ENCODE data around the gene KDM2B.

- TF ChIP-seq, protein P1, sequence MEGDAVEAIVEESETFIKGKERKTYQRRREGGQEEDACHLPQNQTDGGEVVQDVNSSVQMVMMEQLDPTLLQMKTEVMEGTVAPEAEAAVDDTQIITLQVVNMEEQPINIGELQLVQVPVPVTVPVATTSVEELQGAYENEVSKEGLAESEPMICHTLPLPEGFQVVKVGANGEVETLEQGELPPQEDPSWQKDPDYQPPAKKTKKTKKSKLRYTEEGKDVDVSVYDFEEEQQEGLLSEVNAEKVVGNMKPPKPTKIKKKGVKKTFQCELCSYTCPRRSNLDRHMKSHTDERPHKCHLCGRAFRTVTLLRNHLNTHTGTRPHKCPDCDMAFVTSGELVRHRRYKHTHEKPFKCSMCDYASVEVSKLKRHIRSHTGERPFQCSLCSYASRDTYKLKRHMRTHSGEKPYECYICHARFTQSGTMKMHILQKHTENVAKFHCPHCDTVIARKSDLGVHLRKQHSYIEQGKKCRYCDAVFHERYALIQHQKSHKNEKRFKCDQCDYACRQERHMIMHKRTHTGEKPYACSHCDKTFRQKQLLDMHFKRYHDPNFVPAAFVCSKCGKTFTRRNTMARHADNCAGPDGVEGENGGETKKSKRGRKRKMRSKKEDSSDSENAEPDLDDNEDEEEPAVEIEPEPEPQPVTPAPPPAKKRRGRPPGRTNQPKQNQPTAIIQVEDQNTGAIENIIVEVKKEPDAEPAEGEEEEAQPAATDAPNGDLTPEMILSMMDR (IDR thresholded peaks at IDR 0.05; ENCODE audit: low read depth, low read length, poor library complexity, severe bottlenecking) = no peak
- no peak for TF ChIP-seq EZH2phosphoT487 (IDR thresholded peaks at IDR 0.05; ENCODE audit: borderline replicate concordance, low read length)
Measured at GRCh38 chr12:121520119-121520518, 60.7 kb downstream of the KDM2B start.

Data from DOHH2 (cell line).